Left renal pelvis (tissue), 4 donors: ENCODE results near the gene RWDD4. TPM values are rescaled to one million over a fixed set of nuclear protein-coding genes. Genes with fewer than 3 reads are reported as not detected.
"Not testable (repeated sequence)": the region's sequence is repeated elsewhere in the genome, so short reads cannot be mapped to it uniquely, and the experiment has no call there.

ENCODE experiments used
- DNase-seq, 4 donors: peaks; one replicate each; pipeline ENCODE4 v3.0.0-alpha.2; 2013; ENCODE audit warnings: low read depth in 4 of 4, low spot score in 3 of 4
- polyA plus RNA-seq, 4 donors: library from polyadenylated mRNA; unstranded; fragments of 120-200 nt; gene quantifications; one replicate each; pipeline ENCODE4 v1.2.1, GENCODE V29; 2013; ENCODE audit not compliant: insufficient read length in 4 of 4

RWDD4 gene
- polyA plus RNA-seq, 4 donors, result 32.1 to 44.8 (median 38.5) TPM

DNA sequence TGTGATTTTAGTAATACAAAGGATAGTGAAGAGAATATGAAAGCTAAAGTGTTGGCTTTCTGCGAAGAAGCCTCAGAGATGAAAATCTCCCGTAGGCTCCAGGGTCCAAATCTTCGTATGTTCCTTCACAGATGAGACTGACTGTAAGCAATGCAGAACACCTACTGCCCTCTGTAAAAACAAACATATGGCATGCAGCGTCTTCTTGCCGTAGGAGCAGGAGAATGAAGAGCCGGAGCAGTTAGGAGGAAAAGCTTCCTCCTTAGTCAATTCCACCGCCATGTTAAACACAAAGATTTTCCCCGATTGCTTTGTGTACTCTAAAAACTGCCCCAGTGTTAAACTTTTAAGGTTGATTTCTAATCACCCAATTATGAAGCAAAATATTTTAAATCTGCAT is 22.5 kb downstream of the RWDD4 start:
- no peak for DNase-seq

DNA sequence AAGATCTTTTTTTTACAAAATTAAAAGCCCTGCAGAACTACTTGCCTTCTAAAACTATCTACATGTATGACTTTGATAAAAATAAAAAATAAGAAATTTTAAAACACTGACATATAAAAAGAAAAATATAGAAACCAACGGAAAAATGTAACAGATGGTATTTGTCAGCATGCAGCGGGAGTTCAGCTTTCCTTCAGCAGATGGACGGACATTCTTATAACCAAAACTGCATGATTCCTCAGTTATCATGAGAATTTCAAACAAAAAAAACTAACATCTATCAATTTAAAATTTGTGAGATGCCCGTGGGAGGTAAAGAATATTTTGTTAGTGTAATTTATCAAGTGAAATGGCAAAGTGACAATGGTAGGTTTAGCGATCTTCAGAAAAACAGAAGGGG is 23.2 kb downstream of the RWDD4 start:
- DNase-seq, result no peak

DNA sequence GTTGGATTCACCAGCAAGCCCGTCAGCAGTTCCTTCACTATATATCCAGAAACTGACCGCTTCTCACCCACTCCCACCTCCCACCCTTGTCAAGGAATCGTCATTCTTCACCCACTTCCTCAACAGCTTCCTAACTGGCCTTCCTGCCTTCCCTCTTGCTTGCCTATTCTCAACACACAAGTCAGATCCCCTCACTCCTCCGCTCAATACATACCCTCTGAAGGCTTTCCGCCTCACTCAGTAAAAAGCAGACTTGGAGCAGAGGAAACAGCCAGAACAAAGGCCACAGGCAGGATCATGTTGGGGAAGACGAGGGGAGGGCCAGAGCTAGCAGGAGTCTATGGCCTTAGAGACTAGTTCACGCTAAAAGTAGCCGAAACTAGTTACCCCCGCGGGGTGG is 23.7 kb downstream of the RWDD4 start:
- no peak for DNase-seq

DNA sequence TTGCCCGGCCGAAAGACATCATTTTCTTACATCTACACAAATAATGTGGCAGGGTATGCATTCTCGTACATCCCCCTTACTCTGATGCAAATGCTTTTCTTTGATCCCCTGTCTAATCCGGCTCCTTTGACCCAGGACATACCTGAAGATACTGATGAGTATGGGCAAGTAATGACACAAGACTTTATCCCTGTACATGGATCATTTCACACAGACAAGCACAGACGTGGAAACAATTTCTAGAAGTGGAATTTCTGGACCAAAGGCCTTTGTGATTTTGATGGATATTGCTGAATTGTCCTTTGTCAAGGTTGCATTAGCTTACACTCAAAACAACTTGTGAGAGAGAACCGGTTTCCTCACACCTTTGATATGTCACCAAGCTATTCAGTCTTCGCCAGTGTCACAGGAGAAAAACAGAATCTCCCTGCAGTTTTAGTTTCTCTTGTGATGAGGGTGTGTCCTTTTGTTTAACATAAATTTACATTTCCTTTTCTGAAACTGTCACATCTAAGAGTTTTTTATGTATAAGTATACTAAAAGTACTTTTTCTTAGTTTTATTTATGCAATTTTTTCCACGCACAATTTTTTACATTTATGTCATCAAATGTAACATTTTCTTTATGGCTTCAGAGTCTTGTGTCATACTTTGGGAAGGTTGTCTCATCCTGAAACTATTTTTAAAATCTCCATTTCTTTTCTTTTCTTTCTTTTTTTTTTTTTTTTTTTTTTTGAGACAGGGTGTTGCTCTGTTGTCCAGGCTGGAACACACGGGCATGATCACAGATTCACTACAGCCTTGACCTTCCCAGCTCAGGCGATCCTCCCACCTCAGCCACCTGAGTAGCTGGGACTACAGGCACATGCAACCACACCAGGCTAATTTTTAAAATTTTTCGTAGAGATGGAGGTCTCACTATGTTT is 25.2 kb downstream of the RWDD4 start:
- no peak for DNase-seq

DNA sequence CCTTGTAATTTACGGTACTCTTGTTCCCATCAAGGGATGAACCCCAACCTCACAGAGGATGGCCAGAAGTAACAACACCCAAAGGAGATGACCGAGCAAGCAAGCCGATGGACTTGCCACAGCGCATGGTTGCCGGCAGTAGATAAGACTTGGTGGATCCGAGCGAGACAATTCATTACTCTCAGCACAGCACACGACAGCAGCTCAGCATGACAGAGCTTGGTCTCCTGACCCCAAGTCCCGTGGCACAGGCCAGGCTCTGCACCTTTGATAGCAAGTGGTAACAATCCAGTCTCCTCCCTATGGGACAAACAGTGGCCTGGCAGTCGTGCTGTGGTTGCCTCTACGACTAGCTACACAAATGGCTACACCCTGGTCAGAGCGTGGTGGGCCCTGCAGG is 26.3 kb downstream of the RWDD4 start:
- DNase-seq, result no peak

DNA sequence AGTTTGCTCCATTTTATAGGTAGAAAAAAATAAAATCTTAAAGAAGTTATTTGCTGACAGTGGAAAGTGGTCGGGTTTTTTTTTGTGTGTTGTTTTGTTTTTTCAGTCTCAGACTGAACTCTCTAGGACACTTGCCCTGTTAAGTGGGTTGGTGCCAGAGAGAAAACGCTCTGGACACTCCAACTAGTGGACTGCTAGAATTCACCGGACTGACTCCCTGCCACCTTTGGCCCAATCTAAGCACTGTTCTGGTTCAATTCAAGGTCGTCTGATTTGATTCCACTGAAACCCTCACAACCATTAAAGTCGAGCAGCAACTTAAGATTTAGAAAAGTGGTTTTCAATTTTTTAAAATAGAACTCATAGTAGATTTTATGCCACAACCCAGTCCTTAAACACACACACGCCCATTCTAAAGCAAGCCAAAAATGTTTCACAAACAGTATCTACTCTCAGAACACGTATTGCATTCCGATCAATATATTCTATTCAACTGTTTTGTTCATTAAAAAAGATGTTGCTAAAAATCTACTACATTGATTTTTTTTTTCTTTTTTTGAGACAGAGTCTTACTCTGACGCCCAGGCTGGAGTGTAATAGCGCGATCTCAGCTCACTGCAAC is 27.3 kb downstream of the RWDD4 start:
- no peak for DNase-seq

DNA sequence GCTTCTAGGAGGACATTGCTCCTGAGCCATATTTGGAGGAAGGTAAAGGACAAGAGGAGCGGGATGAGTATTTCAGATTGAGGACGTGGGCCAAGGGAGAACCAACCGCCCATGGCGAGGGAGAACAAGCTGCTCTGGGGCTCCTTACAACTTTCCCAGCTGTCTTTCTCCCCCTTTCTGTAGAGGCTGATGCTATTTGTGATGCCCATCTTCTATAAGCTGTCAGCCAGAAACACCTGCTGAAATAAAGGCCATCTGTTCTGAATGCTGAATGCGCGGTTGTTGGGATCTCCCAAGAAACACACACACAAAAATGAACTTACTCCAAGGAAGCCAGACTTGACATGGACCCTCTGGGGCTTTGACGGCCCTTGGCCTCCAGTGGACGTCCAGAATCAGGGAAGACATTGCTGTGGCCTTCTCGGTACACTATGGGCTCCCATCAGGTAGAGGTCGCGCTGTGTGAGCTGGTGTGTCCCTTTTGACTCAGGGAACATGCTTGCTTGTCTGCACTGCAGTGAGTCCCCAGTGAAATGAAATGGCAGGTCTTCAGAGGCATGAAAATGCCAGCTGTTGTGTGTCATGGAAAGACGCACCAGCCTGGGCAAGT is 30.9 kb downstream of the RWDD4 start:
- no peak for DNase-seq

DNA sequence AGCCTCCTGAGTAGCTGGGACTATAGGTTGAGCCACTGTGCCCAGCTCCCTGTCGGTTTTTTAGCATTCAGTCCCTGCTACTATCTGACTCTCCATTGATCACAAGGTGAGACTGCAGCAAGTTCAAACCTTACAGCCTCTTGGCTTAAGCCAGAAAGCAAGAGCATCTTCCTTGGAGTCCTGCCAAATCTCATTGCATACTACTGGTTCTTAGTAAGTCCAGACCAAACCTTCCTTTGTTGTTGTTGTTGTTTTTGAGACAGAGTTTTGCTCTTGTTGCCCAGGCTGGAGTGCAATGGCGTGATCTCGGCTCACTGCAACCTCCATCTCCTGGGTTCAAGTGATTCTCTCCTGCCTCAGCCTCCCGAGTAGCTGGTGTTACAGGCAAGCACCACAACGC is 31.7 kb downstream of the RWDD4 start:
- DNase-seq, result not testable (repeated sequence)

DNA sequence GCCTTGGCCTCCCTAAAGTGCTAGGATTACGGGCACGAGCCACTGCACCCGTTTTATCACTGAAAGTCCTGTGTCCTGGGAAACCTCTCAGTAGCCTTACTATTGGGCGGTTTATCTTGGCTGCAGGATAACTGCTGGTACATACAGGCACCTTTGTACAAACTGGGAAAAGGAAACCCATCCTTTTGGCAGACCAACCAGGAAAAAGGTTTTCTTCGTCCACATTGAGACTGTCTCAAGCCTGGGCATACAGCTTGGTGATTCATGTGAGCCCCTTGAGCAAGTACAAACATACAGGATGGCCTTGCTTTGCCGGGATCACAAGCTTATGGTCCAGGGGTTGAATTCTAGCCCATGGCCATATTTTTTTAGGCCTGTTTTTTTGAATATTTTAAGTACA is 32.8 kb downstream of the RWDD4 start:
- DNase-seq, result no peak

DNA sequence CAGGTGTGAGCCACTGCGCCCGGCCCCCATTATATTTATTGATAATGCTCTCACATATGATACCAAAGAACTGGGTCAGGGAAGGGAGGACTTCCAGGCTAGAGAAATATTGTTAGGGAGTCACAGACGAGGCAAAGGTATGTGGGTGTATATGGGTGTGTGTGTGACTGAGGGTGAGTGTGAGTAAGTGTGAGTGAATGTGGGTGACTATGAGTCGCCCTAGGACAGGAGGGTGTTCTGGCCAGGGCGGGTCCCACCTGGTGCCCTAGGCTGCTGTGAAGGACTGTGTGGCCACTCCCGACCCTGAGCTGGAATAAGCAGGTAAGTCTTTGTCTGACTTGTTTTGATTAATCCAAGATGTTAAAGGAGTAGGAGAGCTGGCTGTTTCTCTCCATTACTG is 34.4 kb downstream of the RWDD4 start:
- DNase-seq, result no peak

DNA sequence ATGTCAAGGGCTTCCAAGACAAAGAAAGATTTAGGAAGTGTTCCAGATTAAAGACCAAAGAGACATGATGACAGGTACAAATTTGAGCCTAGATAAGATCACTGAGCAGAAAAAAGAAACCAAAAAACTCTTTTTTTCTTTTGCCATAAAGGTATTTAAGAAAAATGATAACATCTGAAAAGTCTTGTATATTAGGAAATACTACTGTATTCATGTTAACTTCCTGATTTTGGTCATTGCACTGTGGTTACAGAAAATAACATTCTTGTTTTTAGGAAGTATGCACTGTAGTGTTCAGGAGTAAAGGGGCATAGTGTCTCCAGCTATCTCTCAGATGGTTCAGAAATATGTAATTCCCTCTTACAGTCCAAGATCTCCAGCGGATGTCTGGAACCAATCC is 37.1 kb downstream of the RWDD4 start:
- DNase-seq, result no peak

DNA sequence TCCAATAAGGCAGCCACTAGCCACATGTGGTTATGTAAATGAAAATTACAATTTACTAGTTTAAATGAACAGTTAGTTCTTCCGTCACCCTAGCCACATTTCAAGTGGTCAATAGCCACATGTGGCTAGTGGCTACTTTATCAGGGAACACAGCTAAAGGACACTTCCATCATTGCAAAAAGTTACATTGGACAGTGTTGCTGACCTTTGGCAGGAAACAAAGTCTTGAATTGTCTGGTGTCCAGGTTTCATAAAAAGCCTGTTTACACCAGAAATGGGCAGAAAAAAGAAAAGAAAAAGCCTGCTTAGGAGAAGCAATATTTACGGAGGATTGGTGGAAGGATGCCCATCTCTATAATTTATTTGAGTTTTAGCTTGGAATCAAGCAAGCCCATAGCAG is 38.6 kb downstream of the RWDD4 start:
- no peak for DNase-seq

DNA sequence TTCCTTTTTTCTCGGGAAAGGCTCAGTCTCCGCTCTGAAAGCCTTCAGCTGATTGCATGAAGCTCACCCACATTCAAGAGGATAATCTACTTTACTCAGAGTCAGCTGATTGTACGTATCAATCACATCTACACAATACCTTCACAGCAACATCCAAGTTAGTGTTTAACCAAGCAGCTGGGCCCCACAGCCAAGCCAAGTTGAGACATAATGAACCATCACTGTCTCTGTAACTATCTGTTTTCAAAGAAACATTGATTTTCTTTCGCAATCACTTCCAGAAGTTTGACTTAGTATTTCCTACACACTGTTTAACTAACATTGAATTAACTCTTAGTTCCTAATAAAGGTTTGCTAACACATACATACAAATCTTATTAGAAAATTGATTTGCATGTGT is 40.3 kb downstream of the RWDD4 start:
- no peak for DNase-seq

DNA sequence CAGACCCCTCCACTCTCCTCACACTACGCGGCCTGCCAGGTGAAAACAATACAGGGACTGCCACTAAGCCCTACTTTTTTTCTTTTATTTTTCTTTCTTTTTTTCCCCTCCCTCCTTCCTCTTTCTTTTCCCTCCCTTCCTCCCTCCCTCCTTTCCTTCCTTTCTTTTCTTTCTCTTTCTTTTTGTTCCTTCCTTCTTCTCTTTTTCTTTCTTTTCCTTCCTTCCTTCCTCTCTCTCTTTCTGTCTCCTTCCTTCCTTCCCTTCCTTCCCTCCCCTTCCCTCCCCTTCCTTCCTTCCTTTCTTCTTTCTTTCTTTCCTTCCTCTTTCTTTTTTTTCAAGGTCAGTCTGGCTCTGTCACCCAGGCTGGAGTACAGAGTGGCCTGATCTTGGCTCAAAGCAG is 41.9 kb downstream of the RWDD4 start:
- no peak for DNase-seq

DNA sequence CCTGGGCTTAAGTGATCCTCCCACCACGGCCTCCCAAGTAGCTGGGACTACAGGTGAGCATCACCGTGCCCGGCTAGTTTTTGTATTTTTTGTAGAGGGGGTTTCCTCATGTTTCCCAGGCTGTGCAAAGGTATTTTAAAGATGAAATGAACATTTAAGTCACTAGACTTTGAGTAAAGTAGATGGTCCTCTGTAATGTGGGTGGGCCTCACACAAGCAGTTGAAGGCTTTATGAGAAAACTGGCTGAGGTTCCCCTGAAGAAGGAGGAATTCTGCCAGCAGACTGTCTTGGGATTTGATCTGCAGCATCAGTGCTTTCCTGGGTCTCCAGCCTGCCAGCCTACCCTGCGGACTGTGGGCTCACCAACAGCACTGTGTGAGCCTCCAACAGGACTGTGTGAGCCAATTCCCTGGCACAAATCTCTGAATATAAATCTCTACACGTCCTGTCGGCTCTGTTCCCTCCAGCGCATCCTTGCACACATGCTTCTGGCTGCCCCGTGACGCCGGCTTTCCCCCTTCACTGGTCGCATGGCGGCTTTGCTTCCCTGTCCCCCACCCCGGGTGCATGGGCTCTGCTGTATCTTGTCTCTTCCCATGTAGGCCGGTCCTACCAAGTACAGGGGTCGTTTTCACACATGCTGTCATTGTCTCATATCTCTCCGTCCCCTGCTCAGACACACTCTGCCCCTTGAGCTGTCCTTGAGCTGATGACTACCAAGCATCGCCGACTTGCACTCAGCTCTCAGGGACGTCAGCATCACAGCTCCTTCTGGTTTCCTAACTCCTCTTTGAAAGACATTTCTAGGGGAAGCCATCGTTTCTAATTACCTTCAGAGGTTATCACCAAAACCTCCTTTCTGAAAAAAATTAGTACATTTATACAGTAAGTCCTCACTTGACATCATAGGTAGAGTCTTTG is 46.4 kb downstream of the RWDD4 start:
- DNase-seq, result no peak

DNA sequence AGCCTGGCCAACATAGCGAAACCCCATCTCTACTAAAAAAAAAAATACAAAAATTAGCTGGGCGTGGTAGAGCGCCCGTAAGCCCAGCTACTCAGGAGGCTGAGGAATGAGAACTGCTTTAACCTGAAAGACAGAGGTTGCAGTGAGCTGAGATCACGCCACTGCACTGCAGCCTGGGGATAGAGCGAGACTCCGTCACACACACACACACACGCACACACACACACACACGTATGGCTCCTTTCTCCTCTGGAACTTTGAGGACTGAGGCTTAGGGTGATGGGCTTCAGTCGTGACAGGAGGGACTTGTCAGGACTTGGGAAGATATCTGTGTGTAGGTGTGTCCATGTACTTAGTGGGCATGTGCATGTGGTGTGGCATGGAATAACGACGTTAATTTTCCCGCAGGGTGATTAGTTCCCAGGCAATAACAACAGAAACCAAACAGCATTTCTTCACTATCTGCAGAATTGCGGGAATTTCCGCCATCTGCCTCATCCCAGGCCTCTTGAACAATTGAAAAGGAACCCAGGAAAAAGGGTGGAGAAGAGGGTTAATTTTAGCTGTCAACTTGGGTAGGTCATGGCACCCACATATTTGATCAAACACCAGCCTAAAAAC is 47.7 kb downstream of the RWDD4 start:
- no peak for DNase-seq

DNA sequence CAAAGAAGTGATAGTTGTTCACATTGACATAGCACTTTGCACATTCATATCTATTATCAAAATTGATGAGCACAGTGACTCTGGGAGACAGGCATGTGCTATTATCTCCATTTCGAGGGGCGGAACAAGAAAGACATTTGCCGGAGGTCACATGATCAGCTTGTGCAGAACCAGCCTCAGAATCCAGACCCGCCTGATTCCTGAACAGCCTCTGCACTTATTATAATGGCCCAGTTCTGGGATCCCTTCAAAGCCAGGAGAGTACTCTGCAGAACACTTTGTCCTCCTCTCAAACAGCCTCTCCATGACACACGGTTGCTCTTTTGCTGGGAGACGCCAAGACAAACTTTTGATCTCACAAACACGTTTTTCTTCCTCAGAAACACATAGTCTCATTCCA is 48.4 kb downstream of the RWDD4 start:
- no peak for DNase-seq

DNA sequence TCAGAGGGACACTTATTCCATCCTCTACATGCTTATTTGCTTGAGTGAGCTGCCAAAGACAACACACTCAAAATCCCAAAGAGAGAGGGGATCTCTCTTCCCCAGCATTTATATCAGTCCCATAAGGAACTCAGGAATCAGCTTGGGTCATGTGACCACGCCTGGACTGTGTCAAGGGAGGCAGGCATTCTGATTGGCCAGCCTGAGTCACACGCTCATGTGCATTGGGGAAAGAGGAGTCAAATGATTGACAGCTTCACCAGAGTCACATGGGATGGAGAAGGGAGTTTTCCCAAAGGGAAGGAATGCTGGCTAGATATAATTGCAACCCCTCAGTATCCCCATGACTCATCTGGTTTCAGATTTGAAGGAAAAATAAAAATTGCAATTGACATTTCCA is 49.0 kb downstream of the RWDD4 start:
- no peak for DNase-seq

DNA sequence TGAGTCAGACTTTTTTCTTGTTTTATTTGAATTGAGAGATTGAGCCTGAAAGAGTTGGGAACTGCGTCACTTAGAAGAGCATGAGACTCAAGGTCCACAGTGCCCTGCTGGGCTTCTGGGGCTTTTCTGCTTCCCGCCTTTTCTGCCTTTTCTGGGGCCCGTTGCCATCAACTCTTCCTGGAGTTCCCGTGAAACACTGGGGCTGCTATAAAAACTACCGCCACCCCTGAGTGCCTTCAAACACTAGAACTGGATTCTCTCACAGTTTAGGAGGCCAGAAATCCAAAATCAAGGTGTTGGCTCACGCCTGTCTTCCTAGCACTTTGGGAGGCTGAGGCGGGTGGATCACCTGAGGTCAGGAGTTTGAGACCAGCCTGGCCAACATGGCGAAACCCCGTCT is 49.8 kb downstream of the RWDD4 start:
- DNase-seq, result no peak

DNA sequence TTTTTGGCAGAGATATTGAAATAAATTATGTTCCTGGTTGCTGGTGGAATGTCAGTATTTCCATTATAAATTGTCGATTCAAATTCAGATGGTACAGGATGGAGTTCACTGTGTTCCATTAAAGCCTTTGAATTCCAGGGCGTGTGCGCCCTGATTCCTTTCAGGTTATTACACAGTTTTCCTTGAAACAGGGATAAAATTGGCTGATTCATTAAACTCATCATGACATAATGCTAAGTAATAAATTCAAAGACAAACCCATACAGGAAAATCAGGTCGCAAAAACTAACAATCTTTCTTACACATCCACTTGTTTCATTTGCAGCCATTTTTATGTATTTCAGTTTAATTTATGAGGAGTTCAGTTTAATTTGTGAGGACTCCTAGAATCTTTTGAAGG is 51.1 kb downstream of the RWDD4 start:
- DNase-seq, result no peak
